Measurements from ENCODE around the gene PNPLA2.
A peak's percentile ranks its signal among the peaks of the same experiment; 100 is the strongest.

The PNPLA2 gene

DNA sequence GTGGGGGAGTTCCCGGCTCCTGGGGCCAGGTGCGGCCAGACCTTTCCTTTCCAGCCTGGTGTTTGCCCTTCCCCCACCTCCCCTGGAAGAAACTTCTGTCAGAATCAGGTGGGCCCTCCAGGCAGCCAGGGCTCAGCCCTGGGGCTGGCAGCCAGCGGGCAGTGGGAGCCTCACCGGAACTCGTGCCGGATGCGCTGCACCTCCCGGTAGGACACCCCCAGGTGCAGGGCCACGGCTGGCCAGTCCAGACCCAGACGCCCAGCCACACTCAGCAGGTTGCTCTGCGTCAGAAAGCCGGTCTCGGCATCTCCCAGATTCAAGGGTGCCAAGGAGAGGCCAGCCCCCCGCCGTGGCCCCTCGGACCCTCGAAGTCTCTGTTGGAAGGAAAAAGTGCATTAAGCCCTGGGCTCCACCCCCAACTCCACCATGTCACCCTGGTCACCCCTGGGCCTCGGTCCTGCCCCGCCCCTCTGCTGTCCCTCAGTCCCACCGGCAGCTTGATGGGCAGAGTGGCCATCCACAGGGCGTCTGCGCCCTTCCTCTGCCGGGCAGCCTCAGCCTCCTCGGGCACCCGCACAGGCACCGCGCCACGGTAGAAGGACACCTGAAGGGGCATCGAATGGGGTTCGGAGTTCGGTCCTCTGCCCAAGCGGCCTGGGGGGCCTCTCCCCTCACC lies 18.9 kb upstream of the PNPLA2 start:
- no peak for DNase-seq

GRCh38 chr11:800473-800872 lies 18.2 kb upstream of the PNPLA2 start:
- no peak for DNase-seq

GRCh38 chr11:801097-801780 lies 17.5 kb upstream of the PNPLA2 start:
- no peak for DNase-seq

GRCh38 chr11:802018-802617 lies 16.6 kb upstream of the PNPLA2 start:
- no peak for DNase-seq

- no peak for DNase-seq
Observed at GRCh38 chr11:802693-803466, 15.8 kb upstream of the PNPLA2 start.

GRCh38 chr11:803467-803742 lies 15.3 kb upstream of the PNPLA2 start:
- no peak for DNase-seq

DNA sequence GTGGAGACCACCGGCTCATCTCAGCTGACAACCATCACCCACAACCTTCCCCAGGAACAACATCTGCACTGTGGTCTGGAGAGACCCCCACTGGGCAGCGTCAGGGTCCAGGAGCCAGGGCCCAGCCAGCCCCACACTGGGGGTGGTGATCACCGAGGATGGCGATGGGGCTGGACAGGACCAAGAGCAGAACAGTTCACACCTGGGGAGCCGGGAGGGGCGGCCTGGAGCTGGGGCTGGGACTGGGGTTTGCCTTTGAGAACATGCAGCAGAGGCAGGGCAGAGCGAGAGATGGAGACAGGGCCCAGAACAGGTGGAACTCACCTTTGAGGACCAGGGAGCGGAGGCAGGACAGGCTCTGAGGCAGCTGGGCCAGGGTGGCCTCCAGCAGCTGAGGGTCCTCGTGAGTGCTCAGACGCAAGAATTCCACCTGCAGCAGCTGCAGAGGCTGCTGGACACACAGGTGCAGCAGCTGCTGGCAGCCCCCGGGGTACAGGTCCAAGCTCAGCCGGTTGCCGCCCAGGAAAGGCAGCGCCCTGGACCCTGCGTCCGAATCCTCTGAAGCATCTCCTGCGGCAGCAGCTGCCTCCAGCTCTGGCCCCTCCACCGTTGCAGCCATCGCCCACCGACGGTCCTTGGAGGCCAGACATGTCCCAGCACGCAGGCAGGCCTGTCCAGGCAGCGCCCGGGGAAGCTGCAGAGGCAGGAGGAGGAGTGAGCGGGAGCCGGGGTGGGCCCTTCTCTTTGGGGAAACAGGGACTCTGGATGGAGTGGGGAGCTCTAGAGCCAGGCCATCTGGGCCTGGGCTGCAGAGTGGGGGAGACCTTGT lies 14.7 kb upstream of the PNPLA2 start:
- DNase-seq = no peak

GRCh38 chr11:804599-804964 lies 14.1 kb upstream of the PNPLA2 start:
- DNase-seq = no peak

GRCh38 chr11:808427-809286 lies 10.1 kb upstream of the PNPLA2 start:
- peak in 1 of 2 experiments; percentile 60 for DNase-seq

DNA sequence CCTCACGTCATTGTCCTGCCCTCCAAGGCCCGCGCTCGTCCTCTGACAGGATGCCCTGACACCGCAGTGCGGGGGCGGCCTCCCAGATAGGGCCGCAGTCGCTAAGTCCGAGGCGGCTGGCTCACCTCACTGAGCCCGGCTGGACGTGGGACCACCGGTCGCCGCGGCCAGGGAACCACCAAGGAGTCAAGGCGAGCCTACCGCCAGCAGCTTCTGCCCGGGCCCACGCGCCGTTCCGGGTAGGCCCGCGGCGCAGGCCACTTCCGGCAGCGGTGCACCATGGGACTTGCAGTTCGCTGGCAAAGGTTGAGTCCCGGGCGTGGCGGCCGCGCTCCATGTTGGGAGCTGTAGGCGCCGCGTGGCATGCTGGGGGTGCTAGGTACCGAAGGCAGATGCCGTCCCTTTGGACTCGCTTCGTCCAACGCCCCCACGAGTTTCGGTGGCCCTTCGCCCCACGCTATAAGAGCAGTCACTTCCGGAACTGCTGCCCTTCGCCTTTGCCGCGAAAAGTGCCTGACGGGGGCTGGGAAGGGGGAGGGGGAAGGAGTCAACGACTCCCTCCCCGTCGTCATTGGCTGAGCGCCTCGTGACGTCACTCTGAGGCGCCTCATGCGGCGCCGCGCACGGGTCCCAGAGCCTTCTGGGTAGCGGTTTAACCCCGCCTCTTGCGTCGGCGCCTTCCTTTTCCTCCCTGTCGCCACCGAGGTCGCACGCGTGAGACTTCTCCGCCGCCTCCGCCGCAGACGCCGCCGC lies 9.3 kb upstream of the PNPLA2 start, which contains the start of gene RPLP2:
Gene RPLP2 (plus strand): TSS at position 681 of the 753 bp plus-strand sequence. CDS start 268 bp downstream, outside the sequence.
- peak; percentile 98 for DNase-seq

DNA sequence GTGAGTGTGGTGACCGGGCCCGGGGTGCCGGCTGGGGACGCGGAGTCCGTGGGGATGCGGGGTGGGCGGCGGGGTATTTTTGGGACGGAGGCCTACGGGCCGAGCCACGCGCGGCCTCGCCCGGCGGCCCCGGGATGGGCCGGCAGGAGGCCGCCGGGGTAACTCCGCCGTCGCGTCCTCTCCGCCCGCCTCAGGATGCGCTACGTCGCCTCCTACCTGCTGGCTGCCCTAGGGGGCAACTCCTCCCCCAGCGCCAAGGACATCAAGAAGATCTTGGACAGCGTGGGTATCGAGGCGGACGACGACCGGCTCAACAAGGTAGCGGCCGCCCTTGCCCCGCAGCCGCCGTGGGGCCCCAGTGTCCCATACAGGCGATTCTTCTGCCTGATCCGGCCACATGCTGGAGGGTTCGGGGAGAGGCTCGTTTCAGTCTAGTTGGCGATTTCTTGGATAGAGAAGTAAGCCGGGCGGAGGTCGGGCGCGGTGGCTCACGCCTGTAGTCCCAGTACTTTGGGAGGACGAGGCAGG lies 8.6 kb upstream of the PNPLA2 start:
- DNase-seq = no peak

GRCh38 chr11:811446-812245 lies 7.1 kb upstream of the PNPLA2 start:
- no peak for DNase-seq

DNA sequence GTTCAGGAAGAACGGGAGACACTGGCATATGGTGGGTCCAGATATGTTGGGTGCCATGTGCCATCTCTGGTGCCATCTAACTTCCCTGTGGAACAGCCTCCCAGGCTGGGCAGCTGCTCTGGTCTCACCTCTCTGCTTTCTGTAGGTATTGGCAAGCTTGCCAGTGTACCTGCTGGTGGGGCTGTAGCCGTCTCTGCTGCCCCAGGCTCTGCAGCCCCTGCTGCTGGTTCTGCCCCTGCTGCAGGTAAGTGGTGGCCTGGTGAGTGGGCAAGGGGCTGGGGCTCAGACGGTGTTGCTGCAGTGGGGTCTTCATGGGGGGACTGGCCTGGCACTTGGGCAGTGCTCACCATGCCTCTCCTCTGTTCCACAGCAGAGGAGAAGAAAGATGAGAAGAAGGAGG lies 6.3 kb upstream of the PNPLA2 start:
- DNase-seq = no peak

DNA sequence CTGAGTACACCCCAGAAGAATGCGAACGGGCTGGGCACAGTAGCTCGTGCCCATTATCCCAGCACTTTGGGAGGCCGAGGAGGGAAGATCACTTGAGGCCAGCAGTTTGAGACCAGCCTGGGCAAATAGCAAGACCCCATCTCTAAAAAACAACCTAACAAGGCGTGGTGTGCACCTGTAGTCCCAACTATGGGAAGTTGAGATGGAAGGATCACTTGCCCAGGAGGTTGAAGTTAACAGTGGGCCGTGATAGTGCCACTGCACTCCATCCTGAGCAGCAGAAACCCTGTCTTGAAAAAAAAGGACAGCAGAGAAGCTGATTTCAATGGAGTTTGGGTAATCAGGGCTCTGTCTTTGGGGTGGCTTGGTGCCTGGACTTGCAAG lies 5.7 kb upstream of the PNPLA2 start:
- no peak for DNase-seq

DNA sequence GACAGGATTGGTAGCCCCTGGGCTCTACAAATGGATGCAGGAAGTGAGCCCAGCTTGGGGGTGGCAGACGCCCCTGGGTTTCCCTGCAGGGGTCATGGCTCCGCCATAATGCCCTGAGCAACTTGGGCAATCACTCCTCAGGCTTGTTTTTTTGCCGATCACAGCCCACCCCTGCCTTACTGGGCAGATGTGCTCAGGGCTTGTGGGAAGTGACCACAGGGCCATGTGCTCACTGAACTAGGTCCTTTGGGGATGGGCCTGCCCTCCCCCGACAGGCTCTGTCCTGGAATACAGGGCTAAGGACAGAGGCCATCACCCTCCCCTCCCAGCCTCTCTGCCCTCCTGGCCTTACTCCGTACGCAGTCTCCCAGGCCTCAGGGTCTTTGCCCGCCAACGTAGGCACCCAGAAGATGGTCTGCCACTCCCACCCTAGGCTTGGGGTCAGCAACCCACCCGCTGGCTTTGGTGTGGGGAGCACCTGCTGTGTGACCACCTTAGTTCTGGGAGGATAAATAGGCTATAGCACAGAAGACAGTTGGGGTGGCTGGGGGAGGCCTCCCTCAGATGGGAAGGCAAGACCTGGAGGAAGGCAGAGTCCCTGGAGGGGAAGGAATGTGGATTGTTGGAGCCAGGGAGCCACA lies 5.1 kb upstream of the PNPLA2 start:
- DNase-seq = no peak

DNA sequence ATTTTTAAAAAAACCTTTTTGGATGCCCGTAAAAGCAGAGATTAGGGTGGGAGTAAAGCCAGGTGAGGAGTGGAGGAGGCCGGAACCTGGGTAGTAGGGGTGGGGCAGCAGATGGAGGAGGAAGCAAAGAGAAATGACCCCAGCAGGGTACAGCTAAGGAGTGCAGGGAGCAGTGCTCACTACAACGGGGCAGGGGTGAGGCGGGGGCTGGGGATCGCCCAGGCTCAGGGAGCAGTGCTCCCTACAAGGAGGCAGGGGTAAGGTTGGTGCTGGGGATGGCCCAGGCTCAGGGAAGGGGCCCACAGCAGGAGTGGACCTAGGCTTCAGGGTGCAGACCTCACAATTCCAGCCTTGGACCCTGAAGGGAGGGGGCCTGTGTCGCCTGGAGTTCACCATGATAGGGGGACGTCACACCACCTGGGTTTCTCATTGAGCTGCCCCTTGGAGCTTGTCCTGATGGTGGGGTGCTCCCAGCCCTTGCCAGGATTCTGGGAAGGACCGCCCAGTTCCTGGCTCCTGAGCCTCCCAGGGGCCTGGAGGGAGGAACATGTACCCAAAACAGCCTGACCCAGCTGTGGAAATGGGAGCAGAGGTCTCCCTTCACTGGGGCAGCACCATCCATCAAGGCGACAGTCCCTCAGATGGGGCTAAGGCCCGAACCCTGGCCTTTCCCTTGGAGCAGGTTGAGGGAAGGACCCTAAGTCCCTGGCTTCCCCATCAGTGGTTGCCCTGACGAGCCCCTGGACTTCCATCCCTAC lies 2.9 kb upstream of the PNPLA2 start:
- DNase-seq = no peak

- DNase-seq = no peak
Observed at GRCh38 chr11:816433-816779, 2.3 kb upstream of the PNPLA2 start.

DNA sequence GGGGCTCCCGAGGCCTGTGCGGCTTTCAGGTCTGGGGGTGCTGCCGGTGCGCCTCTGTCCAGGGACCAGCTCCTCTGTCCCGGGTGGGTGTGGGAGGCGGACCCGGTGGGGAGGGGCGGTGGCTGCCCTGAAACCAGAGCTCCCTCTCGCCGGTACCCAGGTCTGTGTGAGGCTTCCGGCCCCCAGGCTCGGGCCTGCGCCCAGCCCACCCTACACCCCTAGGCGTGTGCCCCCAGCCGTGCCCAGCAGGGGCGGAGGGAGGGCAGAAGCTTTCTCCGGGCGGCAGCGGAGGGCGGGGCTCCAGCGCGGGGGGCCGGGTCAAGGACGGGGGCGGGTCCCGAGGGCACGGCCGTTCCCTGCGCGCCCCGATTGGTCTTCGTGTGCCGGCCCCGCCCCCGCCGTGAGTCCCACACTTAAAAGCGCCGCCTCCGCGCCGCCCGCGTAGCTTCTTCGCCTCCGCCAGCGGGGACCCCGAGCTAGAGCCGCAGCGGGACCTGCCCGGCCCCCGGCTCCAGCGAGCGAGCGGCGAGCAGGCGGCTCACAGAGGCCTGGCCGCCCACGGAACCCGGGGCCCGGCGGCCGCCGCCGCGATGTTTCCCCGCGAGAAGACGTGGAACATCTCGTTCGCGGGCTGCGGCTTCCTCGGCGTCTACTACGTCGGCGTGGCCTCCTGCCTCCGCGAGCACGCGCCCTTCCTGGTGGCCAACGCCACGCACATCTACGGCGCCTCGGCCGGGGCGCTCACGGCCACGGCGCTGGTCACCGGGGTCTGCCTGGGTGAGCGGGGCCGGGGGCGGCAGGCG lies 616 bp downstream of the PNPLA2 start:
- peak; percentile 92 to 94 for DNase-seq

Data from activated CD4-positive, alpha-beta T cell treated with anti-CD3 and anti-CD28 coated beads, Interleukin-2, amount 50 U/mL, for 48 hours (primary cell).